HG03442 (cell line): ENCODE data around the gene QSER1.

Experiments
- ATAC-seq: cut with Tn5 transposase; IDR thresholded peaks from one replicate; pipeline ENCODE4 v1.9.1; 2021; ENCODE audit warnings: mild to moderate bottlenecking, moderate library complexity; ENCODE audit not compliant: unreplicated experiment

QSER1 gene

GRCh38 chr11:32890843-32891656, 1.6 kb upstream of the QSER1 start:
- ATAC-seq, result no peak

DNA sequence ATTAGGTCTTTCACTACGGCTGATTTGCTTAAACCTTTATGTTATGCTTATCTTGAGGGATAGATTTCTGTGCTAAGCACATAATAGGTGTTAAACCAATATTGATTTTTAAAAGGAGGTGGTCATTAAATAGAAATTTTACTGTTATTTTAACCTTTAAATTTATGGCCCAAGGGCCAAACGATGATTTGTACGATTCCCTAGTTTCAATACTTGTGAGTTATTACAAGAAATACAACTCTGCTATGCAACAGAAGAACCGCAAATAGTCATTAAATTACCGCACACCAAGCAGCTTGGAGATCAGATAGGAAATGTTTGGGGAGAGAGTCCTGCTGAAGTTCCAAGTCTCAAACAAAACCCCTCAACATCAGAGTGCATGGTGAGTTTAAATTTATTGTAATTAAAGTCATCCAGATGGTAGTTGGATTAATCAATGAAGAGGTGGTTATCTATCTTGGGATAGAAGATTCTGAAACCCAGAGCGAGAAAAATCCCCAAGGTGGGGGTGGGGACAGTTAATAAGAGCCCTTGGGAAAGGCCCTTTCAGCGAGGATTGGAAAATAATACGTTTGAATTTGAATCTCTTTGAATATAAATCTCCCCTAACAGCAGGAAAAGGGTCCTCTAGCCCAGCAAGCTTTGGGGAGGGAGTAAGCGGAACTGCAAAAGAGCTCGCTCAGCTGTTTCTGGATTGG, 805 bp upstream of the QSER1 start:
- no peak for ATAC-seq

- no peak for ATAC-seq
Measured at GRCh38 chr11:32893093-32893342, 407 bp downstream of the QSER1 start.

- peak; percentile 30 for ATAC-seq
Measured at GRCh38 chr11:32893343-32894148, 935 bp downstream of the QSER1 start.

DNA sequence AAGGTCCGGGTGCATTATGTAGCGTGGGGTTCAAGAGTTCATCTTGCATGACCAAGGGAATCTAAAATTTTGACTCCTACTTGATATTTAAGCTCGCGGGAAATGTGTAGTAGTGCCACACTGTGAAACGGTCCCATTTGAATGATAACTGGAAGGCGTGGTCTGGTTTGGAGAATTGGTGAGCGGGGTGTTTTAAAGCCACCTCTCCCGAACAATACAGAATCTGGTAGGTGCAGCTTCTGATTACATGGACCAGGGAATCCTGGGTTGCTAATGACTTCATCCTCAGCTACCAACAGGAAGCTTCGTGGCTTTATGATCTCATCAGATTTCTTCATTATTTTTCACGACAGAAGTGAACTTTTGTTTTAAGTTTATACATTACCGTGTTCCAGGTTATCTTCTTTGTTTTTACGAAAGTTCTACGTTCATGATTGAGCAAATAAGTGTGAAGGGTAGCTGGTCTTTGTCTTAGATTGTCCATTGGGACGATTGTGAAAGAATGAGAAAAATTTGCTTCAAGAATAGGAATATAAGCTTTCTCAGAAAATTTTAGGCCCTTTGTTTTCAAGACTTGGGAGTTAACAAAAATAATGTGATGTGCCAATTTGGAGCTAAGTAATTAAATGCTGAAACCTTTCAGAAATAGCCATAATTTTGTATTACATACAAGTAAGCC, 1.7 kb downstream of the QSER1 start:
- no peak for ATAC-seq

DNA sequence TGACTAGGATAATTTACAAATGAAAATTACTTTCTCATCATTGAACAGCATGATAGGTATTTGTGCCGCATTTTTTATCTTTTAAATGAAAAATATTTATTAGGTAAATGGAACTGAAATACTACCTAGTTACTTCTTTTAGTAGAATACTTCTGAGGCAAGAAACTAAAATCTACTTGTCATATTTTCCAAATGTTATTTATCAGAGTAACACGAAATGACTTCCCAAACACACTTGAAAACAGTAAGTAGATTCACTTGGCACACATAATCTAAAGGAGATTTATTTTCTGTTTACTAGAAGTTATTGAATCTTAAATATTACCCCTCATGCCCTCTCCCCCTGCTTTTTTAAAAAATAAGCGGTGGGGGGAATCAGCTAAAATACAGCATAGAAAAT, 2.3 kb downstream of the QSER1 start:
- ATAC-seq, result no peak

DNA sequence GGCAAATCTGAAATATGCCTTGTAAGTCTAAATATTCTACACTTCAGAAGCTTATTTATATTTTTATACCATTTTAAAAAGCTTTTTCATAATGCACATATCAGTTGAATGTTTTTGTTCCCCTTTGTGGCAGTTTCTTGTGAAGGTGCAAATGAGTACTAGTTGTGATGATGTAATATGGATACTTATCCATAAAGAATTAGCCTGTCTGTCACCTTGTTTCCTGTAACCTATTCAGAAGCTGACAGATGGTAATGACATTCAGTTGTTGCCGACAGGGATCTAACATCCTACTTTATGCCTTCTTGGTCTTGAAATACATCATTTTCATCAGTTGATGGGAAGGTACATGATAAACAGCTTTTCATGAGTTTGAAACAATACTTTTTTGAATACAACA, 2.9 kb downstream of the QSER1 start:
- ATAC-seq, result no peak

DNA sequence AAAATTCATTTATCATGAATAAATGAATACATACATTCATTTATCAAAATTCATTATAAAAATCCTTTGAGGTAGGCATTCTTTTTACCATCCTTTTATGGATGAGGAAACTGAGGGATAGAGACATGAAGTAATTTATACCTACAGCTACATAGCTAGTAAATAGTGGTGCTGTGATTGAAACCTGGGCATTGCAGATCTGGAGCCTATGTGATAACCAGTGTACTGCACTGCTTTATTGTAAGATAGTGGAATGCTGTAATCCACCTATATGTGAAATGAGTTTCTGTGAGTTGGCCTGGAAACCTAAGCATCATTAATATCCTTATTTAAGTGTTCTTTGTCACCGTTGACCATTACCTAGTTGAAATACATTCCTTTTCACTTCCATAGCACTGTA, 4.5 kb downstream of the QSER1 start:
- ATAC-seq, result no peak

DNA sequence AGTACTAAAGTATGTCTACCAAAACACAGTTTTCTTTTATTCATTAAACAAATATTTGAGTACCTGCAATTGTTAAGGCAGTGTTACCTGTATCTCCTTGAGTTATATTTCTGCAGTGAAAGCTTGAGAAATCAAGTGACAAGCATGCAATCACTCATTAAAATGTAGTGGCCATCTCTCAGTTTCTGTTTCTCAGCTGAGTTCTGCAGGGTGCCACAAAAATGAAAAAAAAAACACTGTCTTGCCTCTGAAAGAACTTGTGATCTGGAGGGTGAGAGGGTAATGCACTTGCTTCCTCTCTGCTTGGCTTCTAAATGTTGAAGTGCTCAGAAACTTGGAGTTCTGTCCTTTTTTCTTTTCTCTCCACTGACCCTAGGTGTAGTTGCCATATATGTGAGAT, 6.8 kb downstream of the QSER1 start:
- peak; percentile 66 for ATAC-seq

DNA sequence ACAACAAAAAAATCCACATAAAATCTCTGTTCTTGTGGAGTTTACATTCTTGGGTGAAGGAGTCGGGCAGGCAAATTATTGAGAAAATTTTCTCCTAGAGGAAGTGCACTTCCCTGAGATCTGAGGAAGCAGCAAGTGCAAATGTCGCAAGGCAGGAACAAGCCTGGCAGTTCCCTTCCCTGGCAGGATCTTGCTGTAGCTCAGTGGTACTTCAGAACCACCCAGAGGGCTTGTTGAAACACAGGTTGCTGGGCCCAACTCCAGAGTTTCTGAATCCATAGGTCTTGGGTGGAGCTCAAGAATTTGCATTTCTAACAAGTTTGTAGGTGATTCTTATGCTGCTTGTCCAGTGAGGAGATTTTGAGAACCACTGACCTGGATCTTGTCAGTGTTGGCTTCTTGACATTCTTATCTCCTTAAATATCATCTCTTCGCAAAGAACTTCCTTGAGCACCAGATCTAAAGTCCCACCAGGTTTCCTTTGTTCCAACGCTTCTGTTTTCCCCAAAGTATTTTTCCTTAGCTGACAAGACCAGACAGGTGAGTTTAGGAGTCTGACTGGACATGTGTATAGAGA, 9.6 kb downstream of the QSER1 start:
- no peak for ATAC-seq

DNA sequence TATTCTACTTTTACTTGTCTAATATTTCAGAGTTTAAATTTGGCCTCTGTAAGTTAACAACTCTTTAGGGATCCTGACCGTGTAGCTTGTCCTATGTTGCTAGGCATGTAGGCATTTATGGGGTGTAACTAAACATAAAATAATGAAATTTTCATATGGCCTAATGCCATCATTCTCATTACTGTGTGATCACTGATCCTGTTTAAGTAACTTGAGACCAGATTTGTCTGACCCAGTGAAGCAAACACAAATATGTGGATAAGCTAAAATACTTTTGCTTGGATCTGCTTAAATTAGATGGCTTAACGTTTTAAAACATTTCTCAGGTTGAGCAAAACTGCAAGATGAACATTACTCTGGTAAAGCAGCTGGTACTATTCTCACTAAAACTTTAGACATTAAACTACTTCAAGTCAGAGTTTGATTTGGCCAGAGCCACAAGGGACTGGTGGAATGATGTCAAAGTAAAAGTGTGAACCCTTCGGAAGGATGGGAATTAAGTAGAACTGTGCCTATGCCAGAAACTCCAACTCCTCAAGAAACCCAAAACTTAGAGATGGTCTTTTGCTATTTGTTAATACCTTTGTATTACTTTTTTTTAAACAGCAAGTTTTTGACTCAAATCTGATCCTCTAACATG, 12.5 kb downstream of the QSER1 start:
- no peak for ATAC-seq

- no peak for ATAC-seq
Measured at GRCh38 chr11:32908619-32909018, 16.0 kb downstream of the QSER1 start.

GRCh38 chr11:32911413-32911812, 18.8 kb downstream of the QSER1 start:
- no peak for ATAC-seq

- ATAC-seq, result no peak
Measured at GRCh38 chr11:32913445-32913844, 20.8 kb downstream of the QSER1 start.

DNA sequence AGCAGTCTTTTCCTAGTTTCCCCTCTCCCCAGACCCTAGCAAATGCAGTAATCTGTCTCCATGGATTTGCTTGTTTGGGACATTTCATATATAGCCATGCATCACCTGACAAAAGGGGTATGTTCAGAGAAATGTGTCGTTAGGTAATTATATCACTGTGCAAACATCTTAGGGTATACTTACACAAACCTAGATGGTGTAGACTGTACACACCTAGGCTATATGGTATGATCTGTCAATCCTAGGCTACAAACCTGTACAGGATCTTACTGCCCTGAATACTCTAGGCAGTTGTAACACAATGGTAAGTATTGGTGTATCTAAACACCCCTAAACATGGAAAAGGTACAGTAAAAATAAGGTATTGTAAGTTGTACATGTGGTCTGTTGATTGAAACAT, 23.8 kb downstream of the QSER1 start:
- ATAC-seq, result no peak

DNA sequence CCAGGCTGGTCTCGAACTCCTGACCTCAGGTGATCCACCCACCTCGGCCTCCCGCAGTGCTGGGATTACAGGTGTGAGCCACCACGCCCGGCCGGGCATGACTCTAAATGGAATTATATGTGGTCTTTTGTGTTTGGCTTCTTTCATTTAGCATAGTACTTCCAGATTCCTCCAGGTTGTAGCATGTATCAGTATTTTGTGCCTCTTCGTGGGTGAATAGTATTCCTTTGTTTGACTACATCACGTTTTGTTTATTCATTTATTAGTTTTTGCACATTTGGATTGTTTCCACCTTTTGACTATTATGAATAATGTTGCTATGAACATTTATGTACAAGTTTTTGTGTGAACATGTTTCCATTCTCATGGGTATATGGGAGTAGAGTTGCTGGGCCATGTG, 24.4 kb downstream of the QSER1 start:
- no peak for ATAC-seq

GRCh38 chr11:32918427-32918826, 25.8 kb downstream of the QSER1 start:
- ATAC-seq, result no peak

DNA sequence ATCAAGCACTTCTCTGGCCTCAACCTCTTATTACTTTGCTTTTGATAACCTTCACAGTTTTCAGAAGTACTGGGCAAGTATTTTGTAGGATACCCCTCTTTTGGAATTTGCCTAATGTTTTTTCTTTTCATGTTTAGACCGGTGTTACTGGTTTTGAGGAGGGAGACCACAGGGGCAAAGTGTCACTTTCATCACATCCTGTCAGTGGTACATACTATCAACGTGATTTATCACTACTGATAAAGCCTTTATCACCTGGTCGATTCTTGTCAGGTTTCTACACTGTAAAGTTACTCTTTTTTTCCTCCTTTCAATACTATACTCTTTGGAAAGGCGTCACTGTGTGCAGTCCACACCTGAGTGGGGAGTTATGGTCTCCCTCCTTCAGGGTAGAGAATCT, 26.7 kb downstream of the QSER1 start:
- ATAC-seq, result no peak

GRCh38 chr11:32920570-32920969, 28.0 kb downstream of the QSER1 start:
- no peak for ATAC-seq

DNA sequence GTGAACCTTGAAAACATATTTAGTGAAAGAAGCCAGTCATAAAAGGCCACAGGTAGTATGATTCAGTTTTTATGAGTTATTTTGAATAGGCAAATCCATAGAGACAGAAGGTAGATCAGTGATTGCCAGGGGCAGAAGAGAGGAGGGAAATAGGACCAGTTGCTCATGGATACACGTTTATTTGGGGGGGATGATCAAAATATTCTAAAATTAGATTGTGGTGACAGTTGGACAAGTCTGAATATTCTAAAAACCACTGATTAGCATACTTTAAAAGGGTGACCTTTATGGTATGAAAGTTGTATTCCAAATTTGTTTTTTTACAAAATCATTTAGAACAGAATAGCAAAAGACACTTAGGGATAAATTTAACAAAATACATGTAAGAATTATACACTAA, 28.6 kb downstream of the QSER1 start:
- ATAC-seq, result no peak

DNA sequence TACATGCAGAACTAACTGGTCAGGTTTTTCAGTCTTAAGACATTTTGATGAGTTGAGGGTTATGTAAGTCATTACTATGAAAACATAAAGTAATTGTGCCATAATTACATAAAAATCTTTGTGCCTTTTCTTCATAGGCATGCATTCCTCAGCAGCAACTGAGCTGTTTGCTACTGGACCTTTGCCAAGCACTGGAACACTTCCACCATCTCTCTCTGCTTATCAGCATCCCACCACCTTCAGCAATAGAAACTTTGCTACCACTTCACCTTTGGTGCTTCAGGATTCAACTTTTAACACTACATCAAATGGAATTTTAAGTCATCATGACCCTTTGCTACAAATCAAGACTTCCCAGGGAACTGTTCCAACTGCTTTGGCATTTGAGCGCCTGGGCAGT, 39.0 kb downstream of the QSER1 start:
- no peak for ATAC-seq
